Right lobe of liver (tissue), 6 donors: ENCODE results near the gene FOSL2. TPM values are rescaled to one million over a fixed set of nuclear protein-coding genes. Genes with fewer than 3 reads are reported as not detected.

Experiments used
- ATAC-seq, 4 donors: fragments of 200-7000 bp; cut with Tn5 transposase; one replicate each; pipeline ENCODE4 v1.9.1; 2020; ENCODE audit warnings: mild to moderate bottlenecking in 4 of 4, moderate library complexity in 4 of 4
- DNase-seq, 3 donors: peaks; one replicate each; pipeline ENCODE4 v3.0.0-alpha.2; 2020
- H3K27ac ChIP-seq, 3 donors: fragments of 200-600 bp; one replicate each; pipeline ENCODE4 v1.8.0; 2022
- H3K27me3 ChIP-seq, 2 donors: fragments of 200-600 bp; one replicate each; pipeline ENCODE4 v1.8.0; 2022
- H3K36me3 ChIP-seq, 4 donors: fragments of 200-600 bp; sonication (generic) in 1 of 4; one replicate each; pipeline versions ENCODE4 v1.5.1 to v1.8.0; 2017 to 2022; ENCODE audit warnings: control low read depth in 1 of 4
- H3K4me1 ChIP-seq, 4 donors: fragments of 200-600 bp; sonication (generic) in 1 of 4; one replicate each; pipeline versions ENCODE4 v1.5.1 to v1.8.0; 2017 to 2022; ENCODE audit warnings: control low read depth in 1 of 4
- H3K4me3 ChIP-seq, 3 donors: fragments of 200-600 bp; one replicate each; pipeline ENCODE4 v1.8.0; 2022
- H3K9me3 ChIP-seq, 4 donors: fragments of 200-600 bp; sonication (generic) in 1 of 4; one replicate each; pipeline versions ENCODE4 v1.5.1 to v1.8.0; 2017 to 2022; ENCODE audit warnings: control low read depth in 1 of 4
- CTCF ChIP-seq, 4 donors: fragments of 200-600 bp in 3 of 4; fragments of 450-650 bp in 1 of 4; IDR thresholded peaks; one replicate each; pipeline versions ENCODE4 v1.5.1 to v1.8.0; 2016 to 2022; ENCODE audit warnings: antibody characterized with exemption in 4 of 4, mild to moderate bottlenecking in 2 of 4
- POLR2A ChIP-seq: fragments of 450-650 bp; IDR thresholded peaks from one replicate; pipeline ENCODE4 v1.6.1; 2017; ENCODE audit warnings: antibody characterized with exemption, mild to moderate bottlenecking
- WGBS: methylation state at CpG from one replicate; pipeline ENCODE4 v1.1.6; 2018; ENCODE audit warnings: low coverage, low lambda C conversion rate; ENCODE audit not compliant: insufficient coverage; ENCODE audit errors: missing lambda C conversion rate; 5-methylcytosine and 5-hydroxymethylcytosine counted together
- intact Hi-C, 2 donors: fragments of 100-400 bp; cut with DNase I; formaldehyde crosslinking; loops; one replicate each; pipeline versions ENCODE4 v1.11.2 to v1.14.1; 2022
- total RNA-seq, 6 experiments: library from RNA; depleted of rRNA in 2 of 6; stranded (reverse); fragments of >200 nt in 2 of 6; fragmentation: NEBNext Ultra II Directional in 3 of 6; extraction: Animal tissue kit (Norgen Biotek cat#: 25700) in 3 of 6; gene quantifications; one replicate each; pipeline versions ENCODE4 v1.1.0 to v1.2.4, GENCODE V29; 2016 to 2023
- donor health status: DM: no; HTN: yes; CAD: no.
- donor health status: DM: no; HTN: no; CAD: no.
- donor health status: DM: no; HTN: no; CAD: no.
- donor health status: DM: no; HTN: yes; CAD: no.
- donor health status: DM: no; HTN: yes; CAD: no.

Gene FOSL2
- total RNA-seq, 6 experiments from 2014 or later, result 8.1 to 70.7 (median 14.9) TPM

GRCh38 chr2:28375742-28376631 lies 16.7 kb upstream of the FOSL2 start:
- Histone ChIP-seq H3K36me3 (no peaks in the 10 kb centered on the region), H3K27ac (no peak overlapping the region), H3K4me1 (peaks cover 0 to 21% (median 8%) of the 10 kb centered on the region in 4 donors), H3K27me3 (no peaks in the 10 kb centered on the region), H3K4me3 (no peak overlapping the region), H3K9me3 (no peaks in the 10 kb centered on the region)
- no peak for DNase-seq
- TF ChIP-seq POLR2A (no peak), CTCF (IDR thresholded peaks at IDR 0.05) (no peak)
- intact Hi-C loops, result no loop called here
- WGBS, result 79% methylated on average over 3 of the region's 8 CpGs
- no peak for ATAC-seq

- TF ChIP-seq CTCF (IDR thresholded peaks at IDR 0.05) (no peak), POLR2A (no peak)
- ATAC-seq, result peak; percentile 8 to 31 (median 20)
- H3K27ac ChIP-seq, result no peak overlapping the region
- peak in 2 of 3 donors; percentile 23 to 51 for DNase-seq
- peaks cover 0 to 20% (median 8%) of the 10 kb centered on the region in 4 donors for H3K4me1 ChIP-seq
- no peaks in the 10 kb centered on the region for H3K9me3 ChIP-seq
- intact Hi-C loops, result no loop called here
- no peaks in the 10 kb centered on the region for H3K27me3 ChIP-seq
- no peaks in the 10 kb centered on the region for H3K36me3 ChIP-seq
- H3K4me3 ChIP-seq, result no peak overlapping the region
- 70% methylated on average over 10 of the region's 19 CpGs for WGBS
Observed at GRCh38 chr2:28377195-28377816, 15.4 kb upstream of the FOSL2 start.

- Histone ChIP-seq H3K27ac (no peak overlapping the region), H3K27me3 (no peaks in the 10 kb centered on the region), H3K4me1 (peaks cover 0 to 20% (median 8%) of the 10 kb centered on the region in 4 donors), H3K36me3 (no peaks in the 10 kb centered on the region), H3K4me3 (no peak overlapping the region), H3K9me3 (no peaks in the 10 kb centered on the region)
- ATAC-seq (peak; percentile 77 to 90 (median 84)), DNase-seq (peak; percentile 75 to 91 (median 82))
- TF ChIP-seq CTCF (IDR thresholded peaks at IDR 0.05) (no peak), POLR2A (no peak)
- intact Hi-C loops, result no loop called here
- WGBS, result no CpG with 5 or more reads among the region's 9 CpGs
Observed at GRCh38 chr2:28377984-28378678, 14.5 kb upstream of the FOSL2 start.

GRCh38 chr2:28378679-28379584 lies 13.7 kb upstream of the FOSL2 start:
- WGBS, result 81% methylated on average over 8 of the region's 16 CpGs
- H3K36me3 ChIP-seq, result no peaks in the 10 kb centered on the region
- no peaks in the 10 kb centered on the region for H3K27me3 ChIP-seq
- no peaks in the 10 kb centered on the region for H3K9me3 ChIP-seq
- TF ChIP-seq CTCF (IDR thresholded peaks at IDR 0.05) (no peak), POLR2A (no peak)
- peak in 2 of 4 donors; percentile 9 to 29 for ATAC-seq
- intact Hi-C loops, result no loop called here
- no peak for DNase-seq
- H3K4me3 ChIP-seq, result no peak overlapping the region
- peaks cover 0 to 20% (median 8%) of the 10 kb centered on the region in 4 donors for H3K4me1 ChIP-seq
- no peak overlapping the region for H3K27ac ChIP-seq
